ENCODE results near the gene SCEL. TPM values are rescaled to one million over a fixed set of nuclear protein-coding genes. Genes with fewer than 3 reads are reported as not detected.

SCEL gene
- total RNA-seq, 4 donors from 2014 or later: 250 to 300 (median 290) TPM

DNA sequence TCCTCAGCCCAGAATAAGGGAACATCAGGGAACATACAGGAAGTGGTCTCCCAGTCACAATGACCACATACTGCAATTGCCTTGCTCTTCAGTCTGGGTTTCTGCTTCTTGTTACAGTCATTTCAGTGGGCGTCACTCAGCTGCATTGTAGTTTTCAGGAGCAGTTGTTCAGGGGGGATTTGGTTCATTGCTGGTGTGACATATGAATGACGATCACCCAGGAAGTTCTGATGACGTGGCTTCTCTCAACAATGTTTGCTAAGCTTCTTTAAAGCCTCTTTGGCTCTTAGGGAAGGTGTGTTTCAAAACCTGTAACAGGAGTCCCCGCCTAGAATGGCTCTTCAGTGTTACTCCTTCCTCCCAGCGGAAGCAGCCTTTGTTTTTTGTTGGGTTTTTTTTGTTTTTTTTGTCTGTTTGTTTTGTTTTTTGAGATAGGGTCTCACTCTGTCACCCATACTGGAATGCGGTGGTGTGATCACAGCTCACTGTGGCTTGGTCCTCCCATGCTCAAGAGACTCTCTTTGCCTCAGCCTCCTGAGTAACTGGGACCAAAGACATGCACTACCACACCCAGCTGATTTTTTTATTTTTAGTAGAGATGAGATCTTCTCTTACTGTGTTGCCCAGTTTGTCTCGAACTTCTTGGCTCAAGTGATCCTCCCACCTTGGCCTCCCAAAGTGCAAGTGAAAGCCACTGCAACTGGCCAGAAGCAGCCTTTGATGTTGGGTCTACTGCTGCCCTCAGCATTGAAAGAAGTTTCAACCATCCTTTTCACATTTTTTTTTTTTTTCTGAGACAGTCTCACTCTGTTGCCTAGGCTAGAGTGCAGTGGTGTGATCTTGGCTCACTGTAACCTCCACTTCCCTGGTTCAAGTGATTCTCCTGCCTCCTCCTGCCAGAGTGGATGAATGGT, 1.4 kb upstream of the SCEL start:
- DNase-seq (ENCODE audit: low spot score in 2 of 2): no peak
- no peak overlapping the region for H3K27ac ChIP-seq
- TF ChIP-seq, protein P1, sequence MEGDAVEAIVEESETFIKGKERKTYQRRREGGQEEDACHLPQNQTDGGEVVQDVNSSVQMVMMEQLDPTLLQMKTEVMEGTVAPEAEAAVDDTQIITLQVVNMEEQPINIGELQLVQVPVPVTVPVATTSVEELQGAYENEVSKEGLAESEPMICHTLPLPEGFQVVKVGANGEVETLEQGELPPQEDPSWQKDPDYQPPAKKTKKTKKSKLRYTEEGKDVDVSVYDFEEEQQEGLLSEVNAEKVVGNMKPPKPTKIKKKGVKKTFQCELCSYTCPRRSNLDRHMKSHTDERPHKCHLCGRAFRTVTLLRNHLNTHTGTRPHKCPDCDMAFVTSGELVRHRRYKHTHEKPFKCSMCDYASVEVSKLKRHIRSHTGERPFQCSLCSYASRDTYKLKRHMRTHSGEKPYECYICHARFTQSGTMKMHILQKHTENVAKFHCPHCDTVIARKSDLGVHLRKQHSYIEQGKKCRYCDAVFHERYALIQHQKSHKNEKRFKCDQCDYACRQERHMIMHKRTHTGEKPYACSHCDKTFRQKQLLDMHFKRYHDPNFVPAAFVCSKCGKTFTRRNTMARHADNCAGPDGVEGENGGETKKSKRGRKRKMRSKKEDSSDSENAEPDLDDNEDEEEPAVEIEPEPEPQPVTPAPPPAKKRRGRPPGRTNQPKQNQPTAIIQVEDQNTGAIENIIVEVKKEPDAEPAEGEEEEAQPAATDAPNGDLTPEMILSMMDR (IDR thresholded peaks at IDR 0.05): no peak
- TF ChIP-seq EP300 (IDR thresholded peaks at IDR 0.05): no peak
- no peak for TF ChIP-seq POLR2A (IDR thresholded peaks at IDR 0.05)
- no peak for TF ChIP-seq POLR2AphosphoS5 (IDR thresholded peaks at IDR 0.05)
- no peaks in the 10 kb centered on the region for H3K36me3 ChIP-seq
- H3K27me3 ChIP-seq: no peaks in the 10 kb centered on the region
- WGBS: 68% methylated on average over 7 of the region's 7 CpGs
- H3K9me3 ChIP-seq: no peaks in the 10 kb centered on the region
- no peaks in the 10 kb centered on the region for H3K4me1 ChIP-seq
- H3K4me3 ChIP-seq: no peak overlapping the region

DNA sequence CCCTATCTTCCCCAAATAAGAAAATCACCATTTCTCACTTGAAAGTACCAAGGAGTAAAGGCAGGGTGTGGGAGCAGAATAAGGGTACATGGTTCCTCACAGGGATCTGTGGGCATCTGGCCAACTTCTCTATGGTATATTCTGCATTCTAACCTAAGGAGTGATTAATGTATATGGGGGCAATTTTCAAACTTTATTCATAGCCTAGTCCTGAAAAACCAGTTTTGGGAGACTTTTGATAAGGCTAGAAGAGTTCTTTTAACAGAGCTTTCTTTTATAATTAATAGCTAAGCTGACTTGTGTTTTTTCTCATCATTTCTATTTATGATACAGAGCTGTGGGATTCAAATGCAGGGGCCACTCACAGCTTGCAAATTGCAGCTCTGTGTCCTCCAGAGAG, 852 bp downstream of the SCEL start:
- no peak for DNase-seq (ENCODE audit: low spot score in 2 of 2)
- Histone ChIP-seq H3K27me3 (no peaks in the 10 kb centered on the region), H3K4me1 (no peaks in the 10 kb centered on the region), H3K4me3 (peak overlapping the region; percentile 16), H3K36me3 (no peaks in the 10 kb centered on the region), H3K27ac (no peak overlapping the region), H3K9me3 (no peaks in the 10 kb centered on the region)
- TF ChIP-seq POLR2AphosphoS5 (IDR thresholded peaks at IDR 0.05) (no peak), POLR2A (IDR thresholded peaks at IDR 0.05) (no peak), EP300 (IDR thresholded peaks at IDR 0.05) (no peak)
- TF ChIP-seq, protein P1 (IDR thresholded peaks at IDR 0.05): no peak

DNA sequence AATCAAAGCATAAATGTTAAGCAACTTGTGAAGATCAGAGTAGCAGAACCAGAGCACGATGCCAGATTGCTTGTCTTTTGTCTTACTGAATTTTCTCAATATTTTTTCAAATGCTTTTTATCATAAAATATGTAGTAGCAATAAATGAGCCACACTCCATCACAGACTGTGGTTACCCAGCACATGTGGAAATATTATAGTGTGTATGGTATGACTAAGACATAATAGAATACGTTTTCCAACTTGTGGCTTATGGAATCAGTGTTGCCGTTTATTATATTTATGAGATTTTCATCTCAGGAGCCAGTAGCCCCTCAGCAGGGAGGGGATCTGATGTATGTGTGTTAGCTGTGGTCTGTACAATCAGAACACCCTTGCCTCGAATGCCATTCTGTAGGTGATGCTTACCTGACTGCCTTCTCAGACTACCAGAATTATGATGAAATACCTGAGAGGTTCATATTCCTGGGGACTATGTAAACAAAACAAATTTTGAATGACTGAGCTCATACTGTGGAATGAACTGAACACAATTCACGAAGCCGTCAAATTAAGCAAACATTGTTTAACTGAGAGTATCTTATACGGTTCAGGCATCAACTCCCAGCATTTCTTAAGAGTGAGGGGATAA, 1.9 kb downstream of the SCEL start:
- Histone ChIP-seq H3K4me1 (no peaks in the 10 kb centered on the region), H3K27me3 (no peaks in the 10 kb centered on the region), H3K27ac (no peak overlapping the region), H3K4me3 (no peak overlapping the region), H3K9me3 (no peaks in the 10 kb centered on the region), H3K36me3 (no peaks in the 10 kb centered on the region)
- WGBS: 70% methylated on average over 7 of the region's 7 CpGs
- no peak for DNase-seq (ENCODE audit: low spot score in 2 of 2)
- TF ChIP-seq, protein P1 (IDR thresholded peaks at IDR 0.05): no peak
- no peak for TF ChIP-seq POLR2AphosphoS5 (IDR thresholded peaks at IDR 0.05)

DNA sequence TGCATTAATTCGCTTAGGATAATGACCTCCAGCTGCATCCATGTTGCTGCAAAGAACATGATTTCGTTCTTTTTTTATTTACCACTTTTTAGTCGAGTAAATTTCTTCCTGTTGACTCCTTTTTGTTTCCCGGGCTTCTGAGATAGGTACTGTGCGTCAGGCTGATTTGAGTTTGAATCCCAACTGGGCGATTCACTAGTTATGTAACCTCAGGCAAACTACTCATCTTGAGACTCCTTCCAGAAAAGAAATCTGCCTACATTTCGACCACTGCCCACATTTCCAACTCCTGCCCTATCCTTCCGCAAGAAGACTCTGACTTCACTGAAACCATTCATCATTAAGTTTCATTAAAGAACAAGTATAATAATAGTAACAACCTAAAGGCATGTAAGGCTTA, 8.2 kb downstream of the SCEL start:
- no peak for DNase-seq (ENCODE audit: low spot score in 2 of 2)
- Histone ChIP-seq H3K27ac (no peak overlapping the region), H3K4me1 (peaks cover 11% of the 10 kb centered on the region), H3K36me3 (no peaks in the 10 kb centered on the region), H3K9me3 (no peaks in the 10 kb centered on the region), H3K4me3 (no peak overlapping the region), H3K27me3 (no peaks in the 10 kb centered on the region)
- TF ChIP-seq, protein P1 (IDR thresholded peaks at IDR 0.05): no peak
- TF ChIP-seq POLR2AphosphoS5 (IDR thresholded peaks at IDR 0.05): no peak
- TF ChIP-seq POLR2A (IDR thresholded peaks at IDR 0.05): no peak
- TF ChIP-seq EP300 (IDR thresholded peaks at IDR 0.05): no peak
- WGBS: 74% methylated on average over 8 of the region's 8 CpGs

DNA sequence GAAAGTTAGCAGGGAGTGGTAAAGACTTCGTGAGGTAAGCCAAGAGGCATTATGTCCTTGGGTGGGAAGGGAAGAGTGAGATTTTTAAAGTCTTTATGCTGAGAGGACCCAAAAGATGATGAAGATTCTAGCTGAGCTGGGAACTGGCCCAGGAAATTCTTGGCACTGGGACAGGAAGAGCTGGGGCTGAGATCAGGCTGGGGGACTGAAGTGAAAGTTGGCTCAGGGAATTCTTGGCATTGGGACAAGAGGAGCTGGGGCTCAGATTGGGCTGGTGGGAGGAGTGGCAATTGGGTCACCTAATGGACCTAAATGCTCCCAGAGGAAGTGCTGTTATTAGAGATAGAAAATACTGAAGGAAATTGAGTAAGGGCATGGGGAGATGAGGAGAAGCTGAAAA, 8.8 kb downstream of the SCEL start:
- no peaks in the 10 kb centered on the region for H3K9me3 ChIP-seq
- no peaks in the 10 kb centered on the region for H3K36me3 ChIP-seq
- H3K4me3 ChIP-seq: no peak overlapping the region
- TF ChIP-seq POLR2AphosphoS5 (IDR thresholded peaks at IDR 0.05): no peak
- no peak for TF ChIP-seq POLR2A (IDR thresholded peaks at IDR 0.05)
- TF ChIP-seq, protein P1 (IDR thresholded peaks at IDR 0.05): no peak
- TF ChIP-seq EP300 (IDR thresholded peaks at IDR 0.05): no peak
- no peak for DNase-seq (ENCODE audit: low spot score in 2 of 2)
- no peak overlapping the region for H3K27ac ChIP-seq
- WGBS: 8% methylated on average over 1 of the region's 1 CpG
- no peaks in the 10 kb centered on the region for H3K27me3 ChIP-seq
- H3K4me1 ChIP-seq: peaks cover 11% of the 10 kb centered on the region
